DND-41 (cell line): Measurements from ENCODE around the gene MYRIP.

ENCODE experiments used
- CTCF ChIP-seq: IDR thresholded peaks from 2 replicates; pipeline ENCODE4 v1.5.1; 2012; ENCODE audit warnings: borderline replicate concordance, low read length, moderate library complexity, mild to moderate bottlenecking; ENCODE audit not compliant: poor library complexity, severe bottlenecking; ENCODE audit errors: extremely low read depth
- EZH2 ChIP-seq: IDR thresholded peaks from 3 replicates; pipeline ENCODE4 v1.6.1; 2012; ENCODE audit warnings: borderline replicate concordance, low read depth, mild to moderate bottlenecking, moderate library complexity, low read length, inconsistent platforms; ENCODE audit not compliant: severe bottlenecking

DNA sequence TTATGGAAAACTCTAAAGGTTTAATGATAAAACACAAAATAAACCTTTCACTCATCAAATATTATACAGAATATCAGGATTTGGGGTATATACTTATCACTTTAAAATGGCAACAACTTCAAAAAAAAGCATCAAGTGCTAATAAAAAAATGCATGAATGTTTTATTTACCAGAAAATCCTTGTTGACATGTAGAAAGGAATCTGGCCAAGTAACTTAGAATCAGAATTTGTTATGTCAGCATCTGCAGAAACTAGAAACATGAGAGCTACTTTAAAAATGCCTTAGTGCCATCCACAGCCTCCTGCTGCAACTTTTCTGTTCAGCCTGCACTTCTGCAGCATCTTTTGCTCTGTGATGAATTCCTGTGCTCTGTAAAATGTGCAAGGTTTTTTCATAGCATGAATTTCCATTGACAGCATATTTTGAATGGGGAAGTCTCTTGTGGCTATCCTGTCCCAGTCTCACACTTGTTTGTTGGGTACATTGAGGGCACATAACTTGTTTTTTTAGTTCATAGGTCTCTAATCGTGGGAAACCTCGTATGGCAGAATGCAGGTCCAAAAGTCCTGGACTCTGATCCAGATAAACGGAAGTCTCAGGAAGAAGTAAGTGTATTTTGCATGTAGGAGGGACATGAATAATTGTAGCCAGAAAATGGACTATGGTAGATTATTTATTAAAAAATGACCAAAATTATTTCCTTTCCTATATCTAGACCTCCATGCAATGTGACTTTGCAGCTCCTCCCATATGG is 21.1 kb upstream of the MYRIP start:
- TF ChIP-seq EZH2: no peak
- no peak for TF ChIP-seq CTCF
